HepG2 (cell line): ENCODE results near the gene TMEM31.

ENCODE experiments used
- GTF2F1 ChIP-seq: fragments of 150-350 bp; IDR thresholded peaks from 2 replicates; pipeline ENCODE4 v1.6.1; 2014; ENCODE audit warnings: low read length
- IRF2 ChIP-seq: IDR thresholded peaks from 2 replicates; pipeline ENCODE4 v1.6.1; 2018; ENCODE audit warnings: missing genetic modification reagents, missing compliant biosample characterization
- SOX6 ChIP-seq, 2 experiments: fragments of 450-650 bp in 1 of 2; sonication (generic) in 1 of 2; formaldehyde crosslinking in 1 of 2; IDR thresholded peaks; 2 replicates each; pipeline versions ENCODE4 v1.4.0 to v1.6.1; 2017 to 2020; ENCODE audit warnings: antibody characterized with exemption in 1 of 2, mild to moderate bottlenecking in 1 of 2, missing genetic modification reagents in 1 of 2
- ZNF660 ChIP-seq: sonication (generic); formaldehyde crosslinking; IDR thresholded peaks from 2 replicates; pipeline ENCODE4 v1.5.1; 2020; ENCODE audit warnings: mild to moderate bottlenecking, low read depth, missing genetic modification reagents, borderline replicate concordance
- TF ChIP-seq, protein P1 (sequence below): sonication (generic); formaldehyde crosslinking; IDR thresholded peaks from 2 replicates; pipeline ENCODE4 v1.9.0; 2021; ENCODE audit warnings: missing genetic modification reagents, borderline replicate concordance

DNA sequence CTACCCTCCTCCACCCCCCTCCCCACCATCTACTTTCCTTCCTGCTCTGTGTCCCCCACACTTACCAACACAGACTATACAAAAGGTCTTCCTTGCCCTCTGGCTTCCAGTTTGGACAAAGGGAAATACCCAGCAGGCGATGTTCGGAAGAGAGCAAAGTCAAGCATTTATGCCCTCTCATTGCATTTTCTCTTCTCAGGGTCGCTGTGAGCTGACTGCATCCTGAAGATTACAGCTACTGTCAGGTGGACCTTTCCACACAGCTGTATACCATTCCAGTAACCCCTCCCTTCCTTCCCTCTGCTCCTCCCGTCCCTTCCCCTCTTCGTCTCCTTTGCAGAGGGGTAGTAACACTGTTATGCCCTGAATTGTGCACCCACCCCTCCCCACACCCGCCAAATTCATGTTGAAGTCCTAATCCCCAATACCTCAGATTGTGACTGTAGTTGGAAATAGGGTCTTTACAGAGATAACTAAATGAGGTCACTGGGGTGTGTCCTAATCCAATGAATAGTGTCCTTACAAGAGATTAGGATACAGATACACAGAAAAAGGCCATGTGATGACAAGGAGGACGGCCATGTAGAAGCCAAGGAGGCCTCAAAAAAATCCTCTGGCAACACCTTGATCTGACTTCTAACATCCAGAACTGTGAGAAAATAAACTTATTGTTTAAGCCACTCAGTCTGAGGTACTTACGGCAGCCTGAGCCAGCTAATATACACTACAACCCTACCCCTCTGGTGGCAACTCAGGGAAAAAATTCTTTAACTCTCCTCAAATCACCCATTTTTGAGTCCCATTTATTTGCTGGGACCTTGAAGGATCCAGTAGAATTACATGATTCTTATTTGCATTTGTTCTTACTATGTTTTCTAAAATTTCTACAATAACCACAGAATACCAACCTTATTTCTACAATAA, 35.9 kb upstream of the TMEM31 start:
- TF ChIP-seq GTF2F1 (no peak), SOX6 (IDR thresholded peaks at IDR 0.05) (no peak), SOX6 (CRISPR knock-in tag; IDR thresholded peaks at IDR 0.05) (no peak), IRF2 (CRISPR knock-in tag) (no peak), ZNF660 (CRISPR knock-in tag) (no peak)
- TF ChIP-seq, protein P1, sequence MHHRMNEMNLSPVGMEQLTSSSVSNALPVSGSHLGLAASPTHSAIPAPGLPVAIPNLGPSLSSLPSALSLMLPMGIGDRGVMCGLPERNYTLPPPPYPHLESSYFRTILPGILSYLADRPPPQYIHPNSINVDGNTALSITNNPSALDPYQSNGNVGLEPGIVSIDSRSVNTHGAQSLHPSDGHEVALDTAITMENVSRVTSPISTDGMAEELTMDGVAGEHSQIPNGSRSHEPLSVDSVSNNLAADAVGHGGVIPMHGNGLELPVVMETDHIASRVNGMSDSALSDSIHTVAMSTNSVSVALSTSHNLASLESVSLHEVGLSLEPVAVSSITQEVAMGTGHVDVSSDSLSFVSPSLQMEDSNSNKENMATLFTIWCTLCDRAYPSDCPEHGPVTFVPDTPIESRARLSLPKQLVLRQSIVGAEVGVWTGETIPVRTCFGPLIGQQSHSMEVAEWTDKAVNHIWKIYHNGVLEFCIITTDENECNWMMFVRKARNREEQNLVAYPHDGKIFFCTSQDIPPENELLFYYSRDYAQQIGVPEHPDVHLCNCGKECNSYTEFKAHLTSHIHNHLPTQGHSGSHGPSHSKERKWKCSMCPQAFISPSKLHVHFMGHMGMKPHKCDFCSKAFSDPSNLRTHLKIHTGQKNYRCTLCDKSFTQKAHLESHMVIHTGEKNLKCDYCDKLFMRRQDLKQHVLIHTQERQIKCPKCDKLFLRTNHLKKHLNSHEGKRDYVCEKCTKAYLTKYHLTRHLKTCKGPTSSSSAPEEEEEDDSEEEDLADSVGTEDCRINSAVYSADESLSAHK (CRISPR knock-in tag), result no peak
